ENCODE results near the gene FOXP2. TPM values are rescaled to one million over a fixed set of nuclear protein-coding genes. Genes with fewer than 3 reads are reported as not detected.

Gene FOXP2
- total RNA-seq, 1 donor from 2014 or later, result 25.7 TPM

DNA sequence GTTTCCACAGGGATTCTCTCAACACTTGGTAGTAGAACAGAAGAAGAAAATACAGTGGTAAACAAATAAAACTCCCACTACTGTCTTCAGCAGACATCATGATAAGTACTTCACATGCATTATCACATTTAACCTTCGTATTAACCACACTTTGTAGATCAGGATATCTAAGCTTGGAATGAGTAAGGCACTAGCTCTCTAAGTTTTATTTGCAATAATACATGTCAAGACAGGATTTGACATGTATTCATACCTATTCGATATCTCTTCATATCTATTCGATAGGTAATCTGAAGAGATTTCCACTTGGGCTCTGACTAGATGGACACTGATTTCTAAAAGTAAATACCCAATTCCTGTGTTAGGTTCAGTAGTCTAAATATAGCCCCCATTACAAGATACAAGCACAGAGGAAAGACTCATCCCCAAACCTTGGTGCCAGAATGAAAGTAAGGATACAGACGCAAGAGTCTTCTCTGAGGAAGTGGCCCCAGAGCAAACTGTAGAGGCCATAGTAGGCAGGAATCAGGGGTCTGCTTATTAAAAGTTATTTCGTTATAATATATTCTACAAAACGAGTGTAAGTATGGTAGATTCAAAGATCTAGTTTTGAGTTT lies 58.4 kb downstream of the FOXP2 start:
- TF ChIP-seq, protein P1, sequence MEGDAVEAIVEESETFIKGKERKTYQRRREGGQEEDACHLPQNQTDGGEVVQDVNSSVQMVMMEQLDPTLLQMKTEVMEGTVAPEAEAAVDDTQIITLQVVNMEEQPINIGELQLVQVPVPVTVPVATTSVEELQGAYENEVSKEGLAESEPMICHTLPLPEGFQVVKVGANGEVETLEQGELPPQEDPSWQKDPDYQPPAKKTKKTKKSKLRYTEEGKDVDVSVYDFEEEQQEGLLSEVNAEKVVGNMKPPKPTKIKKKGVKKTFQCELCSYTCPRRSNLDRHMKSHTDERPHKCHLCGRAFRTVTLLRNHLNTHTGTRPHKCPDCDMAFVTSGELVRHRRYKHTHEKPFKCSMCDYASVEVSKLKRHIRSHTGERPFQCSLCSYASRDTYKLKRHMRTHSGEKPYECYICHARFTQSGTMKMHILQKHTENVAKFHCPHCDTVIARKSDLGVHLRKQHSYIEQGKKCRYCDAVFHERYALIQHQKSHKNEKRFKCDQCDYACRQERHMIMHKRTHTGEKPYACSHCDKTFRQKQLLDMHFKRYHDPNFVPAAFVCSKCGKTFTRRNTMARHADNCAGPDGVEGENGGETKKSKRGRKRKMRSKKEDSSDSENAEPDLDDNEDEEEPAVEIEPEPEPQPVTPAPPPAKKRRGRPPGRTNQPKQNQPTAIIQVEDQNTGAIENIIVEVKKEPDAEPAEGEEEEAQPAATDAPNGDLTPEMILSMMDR (IDR thresholded peaks at IDR 0.05), result no peak
- DNase-seq (ENCODE audit: extremely low spot score, unreplicated experiment), result no peak
- peaks cover 10% of the 10 kb centered on the region for H3K9me3 Mint-ChIP-seq (ENCODE audit: unreplicated experiment)
- H3K27me3 Mint-ChIP-seq (ENCODE audit: unreplicated experiment), result no peaks in the 10 kb centered on the region
- no peak overlapping the region for H3K27ac Mint-ChIP-seq (ENCODE audit: unreplicated experiment)
- peaks cover 5% of the 10 kb centered on the region for H3K36me3 Mint-ChIP-seq (ENCODE audit: unreplicated experiment)
- H3K4me3 Mint-ChIP-seq (ENCODE audit: unreplicated experiment), result no peak overlapping the region
- peaks cover 28% of the 10 kb centered on the region for H3K4me1 Mint-ChIP-seq (ENCODE audit: unreplicated experiment)

DNA sequence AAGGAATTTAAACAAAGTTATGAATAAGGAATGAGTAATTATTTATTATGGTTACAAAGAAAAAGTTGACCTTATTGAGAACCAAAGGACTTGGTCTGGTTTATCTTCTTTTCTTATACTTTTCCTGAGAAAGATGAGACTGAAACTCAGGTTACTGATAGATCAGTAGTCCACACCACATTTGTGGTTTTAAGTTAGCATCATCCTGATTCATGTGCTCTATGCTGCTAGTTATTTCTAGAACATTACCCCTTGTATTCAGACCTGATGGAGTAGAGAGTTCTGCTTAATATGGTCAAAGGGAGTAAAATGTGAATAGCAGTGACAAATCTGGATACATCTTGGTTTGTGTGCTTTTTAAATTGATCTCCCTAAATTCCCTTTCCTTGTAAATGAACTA lies 63.8 kb downstream of the FOXP2 start:
- peaks cover 2% of the 10 kb centered on the region for H3K36me3 Mint-ChIP-seq (ENCODE audit: unreplicated experiment)

DNA sequence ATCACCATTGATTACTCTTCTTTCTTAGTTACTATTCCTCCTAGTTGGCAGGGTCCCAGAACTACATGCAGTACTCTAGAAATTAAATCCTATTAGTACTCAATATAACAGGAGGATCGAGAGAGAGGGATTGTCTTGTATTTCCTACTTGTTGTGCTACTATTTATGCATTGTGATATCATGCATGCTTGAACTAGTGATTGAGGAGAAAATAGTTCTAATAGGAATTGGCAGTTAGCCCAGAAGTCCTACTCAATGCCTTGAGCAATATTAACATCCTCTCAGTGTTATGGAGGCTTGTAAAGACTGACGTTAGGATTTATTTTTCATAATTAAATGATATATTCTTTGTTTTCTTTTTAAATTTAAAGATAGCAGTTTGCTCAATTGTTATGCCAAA lies 67.4 kb downstream of the FOXP2 start:
- H3K4me1 Mint-ChIP-seq (ENCODE audit: unreplicated experiment), result peaks cover 19% of the 10 kb centered on the region
- H3K9me3 Mint-ChIP-seq (ENCODE audit: unreplicated experiment), result peaks cover 5% of the 10 kb centered on the region
- peaks cover 3% of the 10 kb centered on the region for H3K36me3 Mint-ChIP-seq (ENCODE audit: unreplicated experiment)
- no peak overlapping the region for H3K27ac Mint-ChIP-seq (ENCODE audit: unreplicated experiment)
- H3K4me3 Mint-ChIP-seq (ENCODE audit: unreplicated experiment), result no peak overlapping the region
- no peak for DNase-seq (ENCODE audit: extremely low spot score, unreplicated experiment)
- TF ChIP-seq, protein P1 (IDR thresholded peaks at IDR 0.05), result no peak
- no peaks in the 10 kb centered on the region for H3K27me3 Mint-ChIP-seq (ENCODE audit: unreplicated experiment)

More for the DNA sequence above, 63.8 kb downstream of the FOXP2 start:
- H3K27me3 Mint-ChIP-seq (ENCODE audit: unreplicated experiment), result no peaks in the 10 kb centered on the region
- no peak overlapping the region for H3K4me3 Mint-ChIP-seq (ENCODE audit: unreplicated experiment)
- no peak overlapping the region for H3K27ac Mint-ChIP-seq (ENCODE audit: unreplicated experiment)
- peaks cover 14% of the 10 kb centered on the region for H3K9me3 Mint-ChIP-seq (ENCODE audit: unreplicated experiment)
- H3K4me1 Mint-ChIP-seq (ENCODE audit: unreplicated experiment), result peaks cover 12% of the 10 kb centered on the region
- TF ChIP-seq, protein P1 (IDR thresholded peaks at IDR 0.05), result no peak
- no peak for DNase-seq (ENCODE audit: extremely low spot score, unreplicated experiment)

DNA sequence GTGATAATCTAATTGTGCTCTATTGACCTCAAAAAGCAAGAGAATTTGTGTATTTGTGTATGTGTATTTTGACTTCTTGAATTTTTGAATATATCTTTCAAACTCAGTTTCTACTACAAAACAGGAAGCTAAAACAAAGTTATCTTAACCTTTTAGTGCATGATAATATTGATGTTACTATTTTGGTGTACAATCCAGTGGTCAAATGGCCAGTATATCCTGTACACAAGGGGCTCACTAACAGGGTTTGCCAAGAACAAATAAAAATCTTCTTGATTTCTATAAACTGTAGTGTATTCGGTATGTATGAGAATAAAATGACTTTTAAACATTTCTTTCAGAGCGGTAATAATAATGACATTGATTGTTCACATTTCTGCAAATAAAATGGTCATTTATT lies 69.6 kb downstream of the FOXP2 start:
- no peak for DNase-seq (ENCODE audit: extremely low spot score, unreplicated experiment)
- H3K4me1 Mint-ChIP-seq (ENCODE audit: unreplicated experiment), result peaks cover 19% of the 10 kb centered on the region
- H3K27me3 Mint-ChIP-seq (ENCODE audit: unreplicated experiment), result no peaks in the 10 kb centered on the region
- no peak overlapping the region for H3K27ac Mint-ChIP-seq (ENCODE audit: unreplicated experiment)
- H3K4me3 Mint-ChIP-seq (ENCODE audit: unreplicated experiment), result no peak overlapping the region
- H3K36me3 Mint-ChIP-seq (ENCODE audit: unreplicated experiment), result peaks cover 8% of the 10 kb centered on the region
- peaks cover 11% of the 10 kb centered on the region for H3K9me3 Mint-ChIP-seq (ENCODE audit: unreplicated experiment)
- TF ChIP-seq, protein P1 (IDR thresholded peaks at IDR 0.05), result no peak

DNA sequence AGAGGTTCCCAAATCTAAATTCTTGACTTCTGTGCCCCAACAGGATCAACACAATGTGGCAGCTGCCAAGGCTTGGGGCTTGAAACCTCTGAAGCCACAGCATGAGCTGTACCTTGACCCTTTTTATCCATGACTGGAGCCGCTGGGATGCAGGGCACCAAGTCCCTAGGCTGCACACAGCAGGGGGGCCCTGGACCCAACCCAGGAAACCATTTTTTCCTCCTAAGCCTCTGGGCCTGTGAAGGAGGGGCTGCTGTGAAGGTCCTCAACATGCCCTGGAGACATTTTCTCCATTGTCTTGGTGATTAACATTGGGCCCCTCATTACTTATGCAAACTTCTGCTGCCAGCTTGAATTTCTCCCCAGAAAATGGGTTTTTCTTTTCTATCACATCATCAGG lies 72.6 kb downstream of the FOXP2 start:
- Mint-ChIP-seq H3K4me1 (ENCODE audit: unreplicated experiment) (peaks cover 16% of the 10 kb centered on the region), H3K27me3 (ENCODE audit: unreplicated experiment) (no peaks in the 10 kb centered on the region), H3K36me3 (ENCODE audit: unreplicated experiment) (peaks cover 10% of the 10 kb centered on the region), H3K4me3 (ENCODE audit: unreplicated experiment) (no peak overlapping the region), H3K27ac (ENCODE audit: unreplicated experiment) (no peak overlapping the region), H3K9me3 (ENCODE audit: unreplicated experiment) (peaks cover 15% of the 10 kb centered on the region)
- TF ChIP-seq, protein P1 (IDR thresholded peaks at IDR 0.05), result no peak
- DNase-seq (ENCODE audit: extremely low spot score, unreplicated experiment), result no peak
